PC-9 (cell line): ENCODE data around the gene ALK.

Experiments used
- EZH2 ChIP-seq: fragments of 200-600 bp; sonication (generic); IDR thresholded peaks from 2 replicates; pipeline ENCODE4 v1.8.0; 2017; ENCODE audit warnings: antibody characterized with exemption, low read depth
- TF ChIP-seq, protein P1 (sequence below): fragments of 200-600 bp; sonication (generic); conservative IDR thresholded peaks from 2 replicates; pipeline ENCODE4 v1.6.1; 2017; ENCODE audit warnings: mixed run types, antibody characterized with exemption, mild to moderate bottlenecking, moderate library complexity

DNA sequence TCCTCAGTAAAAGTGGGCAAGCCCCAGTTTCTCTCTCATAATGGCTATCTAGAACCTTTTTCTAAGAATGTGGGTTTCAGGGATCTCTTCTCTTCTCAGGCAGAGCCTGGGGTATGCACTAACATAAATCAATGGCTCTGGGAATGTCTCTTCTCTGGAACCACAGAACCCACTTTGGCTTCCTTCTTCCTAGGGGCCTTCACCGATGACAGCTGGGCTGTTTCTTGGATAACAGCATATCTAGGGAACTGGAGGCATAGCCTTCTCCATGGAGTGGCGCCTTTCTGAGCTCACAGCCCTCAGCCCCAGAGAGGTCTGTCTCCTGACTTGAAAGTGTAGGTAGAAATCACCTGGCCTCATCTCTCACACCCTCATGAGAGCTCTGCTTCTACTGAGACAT is 558.3 kb downstream of the ALK start:
- TF ChIP-seq, protein P1, sequence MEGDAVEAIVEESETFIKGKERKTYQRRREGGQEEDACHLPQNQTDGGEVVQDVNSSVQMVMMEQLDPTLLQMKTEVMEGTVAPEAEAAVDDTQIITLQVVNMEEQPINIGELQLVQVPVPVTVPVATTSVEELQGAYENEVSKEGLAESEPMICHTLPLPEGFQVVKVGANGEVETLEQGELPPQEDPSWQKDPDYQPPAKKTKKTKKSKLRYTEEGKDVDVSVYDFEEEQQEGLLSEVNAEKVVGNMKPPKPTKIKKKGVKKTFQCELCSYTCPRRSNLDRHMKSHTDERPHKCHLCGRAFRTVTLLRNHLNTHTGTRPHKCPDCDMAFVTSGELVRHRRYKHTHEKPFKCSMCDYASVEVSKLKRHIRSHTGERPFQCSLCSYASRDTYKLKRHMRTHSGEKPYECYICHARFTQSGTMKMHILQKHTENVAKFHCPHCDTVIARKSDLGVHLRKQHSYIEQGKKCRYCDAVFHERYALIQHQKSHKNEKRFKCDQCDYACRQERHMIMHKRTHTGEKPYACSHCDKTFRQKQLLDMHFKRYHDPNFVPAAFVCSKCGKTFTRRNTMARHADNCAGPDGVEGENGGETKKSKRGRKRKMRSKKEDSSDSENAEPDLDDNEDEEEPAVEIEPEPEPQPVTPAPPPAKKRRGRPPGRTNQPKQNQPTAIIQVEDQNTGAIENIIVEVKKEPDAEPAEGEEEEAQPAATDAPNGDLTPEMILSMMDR = no peak
- no peak for TF ChIP-seq EZH2
